HG03135 (cell line): ENCODE measurements around the gene HLTF.
"Not testable (repeated sequence)": the region's sequence is repeated elsewhere in the genome, so short reads cannot be mapped to it uniquely, and the experiment has no call there.

Source experiments
- ATAC-seq: cut with Tn5 transposase; IDR thresholded peaks from one replicate; pipeline ENCODE4 v1.9.1; 2021; ENCODE audit warnings: mild to moderate bottlenecking, moderate library complexity; ENCODE audit not compliant: unreplicated experiment

Gene HLTF

DNA sequence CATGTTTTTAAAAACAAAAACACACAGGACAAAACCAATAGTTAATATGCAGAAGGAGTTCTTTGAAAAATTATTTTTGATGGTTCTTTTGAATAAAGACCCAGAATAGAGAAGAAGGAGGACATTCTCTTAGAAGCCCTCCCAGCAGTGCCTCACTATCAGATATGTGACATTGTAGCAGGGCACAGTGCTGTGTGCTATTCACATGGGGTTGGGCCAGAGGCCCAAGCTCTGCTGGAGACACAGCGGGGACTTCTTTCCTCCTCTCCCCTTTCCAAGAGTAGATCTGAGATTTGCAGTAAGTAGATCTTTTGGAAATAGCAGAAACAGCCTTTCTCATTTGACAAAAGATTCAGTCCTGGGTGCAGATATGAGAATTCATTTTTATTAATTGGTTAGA, 88.7 kb downstream of the HLTF start:
- ATAC-seq, result no peak

DNA sequence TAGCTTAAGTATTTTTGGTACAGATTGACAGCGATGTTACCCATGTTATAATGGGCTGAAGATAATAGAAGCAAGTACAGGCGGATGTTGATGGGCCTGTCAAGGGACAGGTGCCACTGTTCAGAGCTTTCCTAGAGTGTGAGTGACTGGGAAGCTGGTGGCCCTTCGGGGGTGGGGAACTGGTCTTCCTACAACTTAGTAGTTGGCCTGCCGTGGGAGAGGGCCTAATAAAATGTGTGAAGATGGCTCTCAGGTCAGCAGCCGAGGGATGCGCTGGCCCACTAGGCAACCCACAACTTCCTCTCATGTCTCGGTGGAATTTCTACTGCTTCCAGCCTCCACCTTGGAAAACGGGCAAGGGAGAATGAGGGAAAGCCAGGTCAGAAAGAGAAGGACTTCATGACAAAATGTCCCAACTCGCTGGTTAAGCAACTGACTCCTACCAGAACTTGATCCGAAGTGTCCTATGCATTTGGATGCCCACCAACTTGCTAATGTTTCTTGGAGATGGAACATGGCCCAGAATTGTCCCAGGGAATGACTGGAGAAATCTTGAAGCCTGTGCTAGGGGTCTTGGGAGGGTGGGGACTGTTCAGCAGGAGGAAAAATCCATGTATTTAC, 93.6 kb downstream of the HLTF start:
- ATAC-seq, result no peak

DNA sequence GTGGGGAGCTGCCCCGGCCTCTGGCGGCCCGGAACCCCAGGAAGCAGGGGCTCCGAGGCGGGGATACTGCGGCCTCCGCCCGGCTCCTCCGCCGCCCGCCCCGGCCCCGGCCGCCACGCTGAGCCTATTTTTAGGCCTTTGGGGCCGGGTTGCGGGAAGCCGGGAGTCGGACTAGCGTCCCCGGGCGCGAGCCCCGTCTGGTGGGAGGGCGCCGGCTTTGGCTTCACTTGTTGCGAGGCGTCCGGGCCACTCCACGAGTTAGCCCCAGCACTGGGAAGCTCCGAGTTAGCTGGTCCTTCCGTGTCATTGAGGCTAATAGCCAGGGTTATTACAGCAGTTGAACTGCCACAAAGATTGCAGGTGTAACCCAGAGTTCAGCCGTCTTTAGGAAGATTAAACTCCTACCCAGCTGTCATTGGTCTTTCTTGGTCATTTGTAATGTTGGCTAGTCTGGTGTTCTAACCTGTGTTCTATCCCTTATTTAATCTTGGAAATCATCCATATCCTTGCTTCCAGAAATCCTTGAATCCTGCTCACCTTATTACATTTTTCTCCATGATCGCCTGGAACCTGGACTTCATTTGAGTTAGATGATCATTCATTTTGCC, 94.2 kb downstream of the HLTF start:
- ATAC-seq, result peak; percentile 25

DNA sequence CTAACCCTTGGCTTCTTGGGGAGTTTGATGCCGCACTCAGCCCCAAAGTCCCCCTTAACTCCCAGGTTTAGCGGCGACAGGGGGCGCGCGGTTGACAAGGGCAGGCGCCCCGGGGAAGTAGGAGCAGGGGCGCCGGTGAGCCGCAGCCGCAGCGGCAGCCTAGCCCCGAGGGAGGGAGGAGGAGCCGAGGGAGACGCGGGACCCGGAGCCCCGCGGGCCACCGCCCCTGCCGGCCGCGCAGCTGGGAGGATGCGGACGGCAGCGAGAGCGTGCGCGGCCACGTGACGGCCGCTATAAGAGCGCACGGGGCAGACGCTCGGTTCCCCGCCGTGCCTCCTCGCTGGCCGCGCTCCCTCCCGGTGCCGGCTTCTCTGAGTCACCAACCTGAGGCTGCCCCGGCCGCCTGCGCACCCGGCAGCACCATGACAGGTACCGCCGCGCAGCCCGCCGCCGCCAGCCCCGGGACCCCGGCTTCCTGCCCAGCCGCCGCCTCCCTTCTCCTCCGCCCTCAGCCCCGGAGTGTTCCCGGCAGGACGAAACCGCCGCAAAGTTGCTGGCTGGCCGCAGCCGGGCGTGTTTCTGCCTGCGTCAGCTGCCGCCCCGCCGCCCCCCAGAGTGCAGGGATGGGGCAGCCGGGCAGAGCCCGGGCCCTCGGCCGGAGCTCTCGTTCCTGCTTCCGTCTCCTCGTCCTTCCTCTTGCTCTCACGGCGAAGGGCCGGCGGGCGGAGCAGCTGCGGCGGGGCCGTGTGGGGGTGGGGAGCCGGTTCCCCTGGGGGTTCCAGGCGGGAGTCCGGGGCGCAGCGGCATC, 94.9 kb downstream of the HLTF start, which contains the start of gene GYG1:
Gene GYG1, plus strand, starts transcription at position 322 of the 808 bp plus-strand sequence. Its CDS starts 101 bp downstream, at position 423.
- ATAC-seq, result peak; percentile 87

- ATAC-seq, result peak; percentile 36
Observed at GRCh38 chr3:148990236-148990635, 96.1 kb downstream of the HLTF start.

GRCh38 chr3:148987551-148987950, 98.8 kb downstream of the HLTF start:
- ATAC-seq, result not testable (repeated sequence)

DNA sequence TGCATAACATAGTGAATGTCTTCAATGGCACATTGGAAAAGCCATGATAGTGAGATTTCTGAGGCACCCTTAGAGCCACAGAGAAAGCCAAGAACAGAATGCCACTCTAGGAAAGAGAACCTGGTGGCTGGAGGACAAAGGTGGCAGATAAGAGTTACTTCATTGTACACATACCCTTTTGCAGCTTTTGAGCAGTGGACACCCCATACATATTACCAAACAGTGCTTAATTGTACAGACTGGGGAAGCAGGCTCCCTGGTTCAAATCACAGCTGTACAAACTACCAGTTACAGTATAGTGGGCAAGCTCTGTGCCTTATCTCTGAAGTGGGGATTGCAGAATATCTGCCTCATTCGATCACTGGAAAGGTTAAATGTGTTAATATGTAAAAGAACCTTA, 105.1 kb downstream of the HLTF start:
- ATAC-seq, result no peak
